A549 (cell line): ENCODE results near the gene IGF1.

Experiments used
- CHD2 ChIP-seq: fragments of 150-350 bp; IDR thresholded peaks from 2 replicates; pipeline ENCODE4 v1.6.1; 2014; ENCODE audit warnings: low read length; ENCODE audit not compliant: partially characterized antibody
- CTCF ChIP-seq: fragments of >200 bp; sonication (Bioruptor Twin); formaldehyde crosslinking; IDR thresholded peaks from 3 replicates; pipeline ENCODE4 v1.5.1; 2016
- EP300 ChIP-seq, 2 experiments: fragments of >200 bp; sonication (Bioruptor Twin); formaldehyde crosslinking; IDR thresholded peaks; 2 replicates in 1 of 2; 3 replicates in 1 of 2; pipeline ENCODE4 v1.6.1; 2016 to 2017
- FOSL2 ChIP-seq, 2 experiments: fragments of 450-650 bp in 1 of 2; fragments of >200 bp in 1 of 2; sonication (Bioruptor Twin) in 1 of 2; formaldehyde crosslinking; IDR thresholded peaks; 2 replicates each; pipeline versions ENCODE4 v1.5.0 to v1.6.1; 2016 to 2020; ENCODE audit warnings: mild to moderate bottlenecking in 1 of 2, moderate library complexity in 1 of 2
- MYC ChIP-seq: IDR thresholded peaks from 2 replicates; pipeline ENCODE4 v1.6.1; 2012; ENCODE audit warnings: mild to moderate bottlenecking, inconsistent platforms, low read length, improper control_type of control experiment, borderline replicate concordance
- POLR2A ChIP-seq: IDR thresholded peaks from 2 replicates; pipeline ENCODE4 v1.6.1; 2012; ENCODE audit warnings: mild to moderate bottlenecking, low read length
- RAD21 ChIP-seq, 2 experiments: fragments of >200 bp in 1 of 2; sonication (Bioruptor Twin) in 1 of 2; formaldehyde crosslinking in 1 of 2; IDR thresholded peaks in 1 of 2; conservative IDR thresholded peaks in 1 of 2; 2 replicates in 1 of 2; 3 replicates in 1 of 2; pipeline ENCODE4 v1.6.1; 2012 to 2018; ENCODE audit warnings: inconsistent platforms in 1 of 2
- REST ChIP-seq: fragments of 200-600 bp; sonication (generic); IDR thresholded peaks from 2 replicates; pipeline ENCODE4 v1.6.1; 2016; ENCODE audit warnings: antibody characterized with exemption, mild to moderate bottlenecking, moderate library complexity
- SMC3 ChIP-seq: fragments of >200 bp; sonication (Bioruptor Twin); formaldehyde crosslinking; IDR thresholded peaks from 3 replicates; pipeline ENCODE4 v1.6.1; 2018; ENCODE audit warnings: inconsistent platforms

GRCh38 chr12:102518871-102519270, 38.5 kb upstream of the IGF1 start:
- TF ChIP-seq CTCF (no peak), EP300 (IDR thresholded peaks at IDR 0.05) (no peak), MYC (no peak), REST (no peak), FOSL2 (IDR thresholded peaks at IDR 0.05) (no peak), FOSL2 (CRISPR knock-in tag; IDR thresholded peaks at IDR 0.05) (no peak), SMC3 (no peak), CHD2 (no peak), POLR2A (no peak), RAD21 (conservative IDR thresholded peaks at IDR 0.05 in 1 of 2, IDR thresholded peaks at IDR 0.05 in 1 of 2) (no peak)
